ENCODE results near the gene MYO5C.
A peak's percentile ranks its signal among the peaks of the same experiment; 100 is the strongest.
"Not testable (repeated sequence)": the region's sequence is repeated elsewhere in the genome, so short reads cannot be mapped to it uniquely, and the experiment has no call there.

The MYO5C gene

DNA sequence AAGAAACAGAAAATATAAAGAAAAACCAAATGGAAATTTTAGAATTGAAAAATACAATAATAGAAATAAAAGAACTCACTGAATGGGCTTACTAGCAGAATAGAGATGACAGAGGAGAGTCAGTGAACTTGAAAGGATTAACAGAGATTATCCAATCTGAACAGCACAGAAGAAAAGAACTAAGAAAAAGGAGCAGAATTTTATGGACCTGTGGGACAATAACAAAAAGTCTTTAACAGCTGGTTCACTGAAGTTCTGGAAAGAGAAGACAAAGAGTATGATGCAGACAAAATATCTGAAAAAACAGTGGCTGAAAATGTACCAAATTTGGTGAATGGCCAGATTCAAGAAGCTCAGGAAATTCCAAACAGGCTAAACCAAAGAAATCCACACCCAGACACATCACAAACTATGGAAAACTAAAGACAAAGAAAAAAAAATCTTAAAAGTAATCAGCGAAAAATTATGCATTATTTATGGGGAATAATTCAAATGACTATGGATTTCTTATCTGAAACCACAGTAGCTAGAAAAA is 94.7 kb downstream of the MYO5C start:
- no peak for DNase-seq

- no peak for DNase-seq
Observed at GRCh38 chr15:52199271-52199670, 96.3 kb downstream of the MYO5C start.

GRCh38 chr15:52196891-52197290 is 98.7 kb downstream of the MYO5C start:
- DNase-seq, result no peak

DNA sequence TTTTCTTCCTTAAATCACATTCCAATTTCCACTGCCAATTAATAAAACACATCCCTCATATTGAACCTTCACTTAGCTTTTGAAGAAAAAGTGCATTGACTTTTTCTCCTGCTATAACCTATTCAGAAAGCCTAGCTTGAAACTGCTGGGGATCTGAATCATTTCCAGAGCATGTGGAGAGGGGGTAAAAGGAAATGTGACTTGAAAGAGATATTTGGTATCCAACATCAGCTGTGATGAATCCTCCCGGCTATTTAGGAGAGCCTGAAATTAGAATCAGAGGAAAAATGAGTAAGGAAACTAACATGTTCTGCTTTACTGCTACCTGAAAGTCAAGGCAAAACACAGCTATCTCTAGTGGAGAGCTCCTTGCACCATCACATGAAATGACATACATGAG is 101.8 kb downstream of the MYO5C start:
- DNase-seq, result no peak

DNA sequence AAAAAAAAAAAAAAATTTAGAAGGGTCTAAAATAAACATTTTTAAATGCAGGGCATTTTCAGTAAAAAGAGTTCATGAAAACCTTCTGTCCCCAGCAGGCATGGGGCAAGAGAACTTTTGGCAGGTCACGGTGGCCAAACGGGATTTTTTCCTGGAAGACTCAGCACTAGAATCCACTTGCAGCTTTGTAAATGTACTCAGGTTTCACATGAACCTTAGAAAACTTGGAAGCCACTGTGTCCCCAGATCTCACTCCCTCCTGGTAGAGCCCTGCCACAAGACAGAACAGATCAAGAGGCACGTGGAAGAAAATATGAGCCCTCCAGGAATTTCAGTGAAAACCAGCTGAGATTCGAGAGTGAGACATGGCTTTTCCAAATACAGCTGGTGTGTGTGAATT is 102.3 kb downstream of the MYO5C start:
- DNase-seq, result no peak

DNA sequence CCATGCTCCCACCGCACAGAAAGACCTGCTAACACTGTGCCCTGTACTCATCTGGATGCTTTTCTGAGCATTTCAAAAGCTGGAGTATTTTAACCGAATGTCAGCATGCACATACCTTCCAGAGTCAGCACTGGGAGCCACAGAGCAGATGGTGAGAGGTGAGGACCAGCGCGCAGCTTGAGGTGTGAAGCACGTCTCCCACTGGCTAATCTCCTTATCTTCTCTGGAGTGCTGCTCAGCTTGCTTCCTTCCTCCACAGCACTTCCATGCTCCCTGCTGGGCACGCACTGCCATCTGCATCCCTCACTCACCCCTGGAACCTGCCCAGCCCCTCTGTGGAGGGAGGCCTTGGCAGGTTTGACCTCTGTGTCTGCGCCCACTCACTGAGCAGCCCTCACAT is 104.4 kb downstream of the MYO5C start, which contains the start of gene GNB5:
GNB5 (minus strand) TSS at position 186 of the 400 bp plus-strand sequence. CDS start 6,716 bp downstream, outside the sequence.
- DNase-seq, result no peak

DNA sequence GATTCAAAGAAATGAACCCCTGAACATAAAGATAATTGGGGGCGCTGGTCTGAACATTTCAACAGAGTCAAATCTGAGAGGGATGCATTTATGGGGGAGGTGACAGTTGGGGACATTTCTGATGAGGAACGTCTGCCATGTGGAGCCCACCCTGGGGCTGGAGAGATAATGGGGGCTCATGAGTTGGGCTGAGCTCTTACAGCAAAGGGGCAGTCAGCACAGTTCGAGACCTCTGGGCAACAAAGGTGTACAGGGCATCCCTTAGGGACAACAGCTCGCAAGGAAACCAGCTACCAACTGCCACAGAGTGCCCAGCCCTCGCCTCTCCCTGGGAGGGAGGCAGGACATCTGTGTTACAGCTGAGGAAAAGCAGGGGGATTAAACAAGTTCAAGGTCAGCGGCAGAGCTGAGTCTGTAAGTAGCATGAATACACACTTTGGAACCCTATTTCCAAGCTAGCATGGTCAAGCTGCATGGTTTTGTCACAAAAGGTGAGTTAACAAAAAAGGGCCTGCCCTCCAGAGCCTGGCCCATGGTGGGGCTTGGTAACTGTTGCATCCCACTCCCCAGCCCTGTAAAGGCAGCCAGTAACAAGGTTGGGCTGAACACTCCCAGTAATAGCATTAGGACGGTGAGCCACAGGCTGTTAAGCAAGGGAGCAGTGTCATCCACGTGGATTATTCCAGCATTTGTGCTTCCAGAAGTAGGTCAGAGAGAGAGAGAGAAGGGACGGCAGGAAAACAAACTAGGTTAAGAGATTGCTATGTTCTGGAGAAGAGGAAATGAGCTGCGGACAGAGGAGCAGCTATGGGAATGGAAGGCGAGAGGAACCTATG is 108.7 kb downstream of the MYO5C start:
- no peak for DNase-seq

DNA sequence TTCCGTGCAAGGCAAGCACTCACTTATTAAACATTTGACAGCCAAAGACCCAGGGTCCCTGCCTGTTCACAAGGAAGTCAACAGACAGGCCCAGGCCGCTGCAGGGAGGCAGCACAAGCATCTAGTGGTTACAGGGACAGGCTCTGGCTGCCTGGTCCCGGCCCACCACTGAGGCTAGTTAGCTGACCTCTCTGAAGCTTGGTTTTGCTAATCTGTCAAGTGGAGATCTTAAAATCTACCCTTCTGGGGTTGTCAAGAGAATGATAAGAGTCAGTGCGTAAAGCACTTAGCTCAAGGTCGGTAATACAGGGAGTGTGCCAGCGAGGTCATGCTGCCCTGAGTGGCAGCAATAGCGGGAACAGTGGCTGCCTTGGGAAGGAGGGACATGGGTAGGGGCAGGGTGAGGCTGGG is 110.4 kb downstream of the MYO5C start:
- DNase-seq, result no peak

- no peak for DNase-seq
Observed at GRCh38 chr15:52184721-52185120, 110.9 kb downstream of the MYO5C start.

DNA sequence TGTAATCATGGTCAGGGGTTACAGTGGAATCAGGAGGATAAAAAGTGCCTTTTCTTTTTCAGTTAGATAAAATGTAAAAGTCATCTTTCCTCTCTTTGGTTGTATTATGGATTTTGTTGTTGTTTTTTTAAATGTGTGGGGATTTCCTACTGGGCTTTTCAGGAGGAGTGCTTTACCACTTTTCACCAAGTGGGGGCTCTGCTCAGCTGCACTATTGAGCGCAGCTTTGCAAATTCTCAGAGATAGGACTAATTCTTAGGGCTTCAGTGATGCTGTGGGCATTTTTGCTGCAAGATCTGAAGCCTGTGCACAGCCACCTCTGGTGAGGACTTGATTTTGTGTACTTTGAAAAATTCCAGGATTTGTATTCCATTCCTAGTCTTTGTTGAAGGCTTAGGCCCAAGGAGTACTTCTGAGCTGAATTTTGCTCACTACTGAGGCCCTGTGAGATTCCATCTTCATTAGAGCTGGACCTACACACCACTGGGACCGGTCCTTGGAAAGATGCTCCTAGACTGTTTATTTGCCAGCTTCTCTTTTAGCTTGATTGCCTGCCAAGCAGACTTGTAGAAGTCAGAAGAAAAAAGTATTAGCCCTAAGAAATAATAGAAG is 111.9 kb downstream of the MYO5C start:
- DNase-seq, result no peak

DNA sequence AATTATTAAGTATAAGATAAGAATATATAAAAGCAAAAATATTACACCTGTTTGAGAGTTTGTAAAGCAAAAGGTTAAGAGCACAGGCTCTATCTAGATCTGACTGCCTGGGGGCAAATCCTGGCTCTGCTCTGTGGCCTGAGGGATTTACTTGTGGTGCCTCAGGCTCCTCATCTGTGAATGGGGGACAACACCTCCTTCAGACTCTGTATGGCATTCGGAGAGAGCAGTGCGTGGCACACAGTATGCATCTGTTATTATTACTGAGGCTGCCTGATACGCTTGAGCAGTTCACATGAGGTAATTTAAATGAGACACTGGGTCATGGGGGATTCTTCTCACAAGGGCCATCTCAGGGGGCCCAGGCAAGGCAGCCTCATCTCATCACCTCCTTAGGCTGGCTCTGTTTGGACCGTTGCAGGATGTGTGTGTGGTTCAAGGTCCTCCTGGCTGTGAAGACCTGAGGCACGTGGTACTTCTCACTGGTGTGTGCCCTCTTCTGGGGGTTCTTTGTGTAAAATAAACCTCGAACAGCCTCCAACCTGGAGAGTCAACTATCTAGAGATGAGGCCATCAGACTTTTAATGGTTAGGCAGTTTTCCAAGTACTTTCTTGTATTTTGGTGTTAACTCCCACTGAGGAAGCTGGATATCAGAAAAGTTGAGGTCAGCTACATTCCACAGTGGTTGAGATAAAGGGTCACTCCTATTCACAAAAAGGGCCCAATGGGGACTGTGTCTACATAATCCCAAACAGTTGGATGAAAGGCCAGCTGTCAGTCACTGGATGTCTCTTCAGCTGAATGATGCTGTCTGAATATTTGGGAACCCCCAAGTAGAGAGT is 113.4 kb downstream of the MYO5C start:
- no peak for DNase-seq

DNA sequence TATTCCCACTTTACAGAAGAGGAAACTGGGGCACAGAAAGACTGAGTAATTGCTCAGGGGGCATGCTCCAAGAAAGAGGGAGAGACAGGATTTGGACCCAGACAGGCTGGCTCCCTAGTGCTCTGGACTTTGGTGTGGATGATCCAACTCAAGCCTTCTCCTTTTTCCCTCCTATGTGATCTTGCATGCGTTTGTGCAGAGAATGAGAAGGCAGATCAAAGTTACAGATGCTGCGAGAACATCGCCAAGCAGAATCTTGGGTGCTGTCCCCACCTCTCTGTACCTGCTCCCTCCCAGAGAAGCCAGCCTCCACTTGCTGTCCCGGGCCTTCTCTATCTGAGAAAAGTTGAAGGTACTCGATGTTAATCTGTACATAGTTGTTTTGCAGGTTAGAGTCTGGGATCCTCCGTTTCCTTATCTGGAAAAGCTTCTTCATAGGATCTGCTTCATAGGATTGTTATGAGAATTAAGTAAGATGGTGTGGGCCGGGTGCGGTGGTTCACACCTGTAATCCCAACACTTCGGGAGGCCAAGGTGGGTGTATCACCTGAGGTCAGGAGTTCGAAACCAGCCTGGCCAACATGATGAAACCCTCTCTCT is 114.7 kb downstream of the MYO5C start:
- no peak for DNase-seq

GRCh38 chr15:52180196-52180835 is 115.3 kb downstream of the MYO5C start:
- peak; percentile 44 for DNase-seq

DNA sequence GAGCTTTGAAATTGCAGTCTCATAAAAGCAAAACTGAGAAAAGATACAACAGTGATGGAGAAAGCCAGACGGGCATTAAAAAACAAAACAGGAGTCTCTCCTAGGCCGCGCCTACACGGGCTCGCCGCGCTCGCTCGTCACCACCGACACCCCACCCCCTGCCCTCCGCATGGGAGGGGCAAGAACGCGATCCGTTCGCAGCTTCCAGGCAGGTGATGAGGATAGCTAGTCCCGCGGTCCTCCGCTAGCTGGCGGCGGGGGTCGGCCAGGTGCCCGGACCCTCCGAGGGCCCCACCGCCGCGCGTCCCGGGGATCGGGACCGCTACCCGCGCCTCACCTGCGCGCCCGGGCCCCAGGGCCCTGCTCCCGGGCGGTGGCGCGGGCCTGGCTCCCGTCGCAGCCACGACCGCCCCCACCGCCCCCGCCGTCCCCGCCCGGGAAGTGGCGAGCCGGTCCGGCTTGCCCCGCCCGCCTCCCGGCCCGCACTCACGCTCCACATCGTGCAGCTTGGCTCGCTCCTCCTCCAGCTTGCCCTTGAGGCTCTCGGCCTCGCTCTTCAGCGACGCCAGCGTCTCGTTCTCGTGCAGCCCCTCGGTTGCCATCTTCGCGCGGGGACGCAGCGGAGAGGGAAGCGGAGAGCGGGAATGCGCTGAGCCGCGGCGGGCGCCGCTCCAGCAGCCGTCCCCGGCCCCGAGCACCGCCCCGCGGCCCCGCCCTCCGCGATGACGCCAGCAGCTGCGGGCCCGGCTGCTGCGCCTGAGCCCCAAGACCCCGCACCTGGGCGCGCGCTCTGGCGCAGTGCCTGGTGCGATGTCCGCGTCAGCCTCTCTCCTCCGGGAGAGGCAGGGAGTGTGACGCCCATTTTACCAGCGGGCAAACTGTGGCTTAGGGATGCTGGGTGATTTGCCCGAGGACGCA is 116.1 kb downstream of the MYO5C start:
- peak; percentile 84 for DNase-seq

DNA sequence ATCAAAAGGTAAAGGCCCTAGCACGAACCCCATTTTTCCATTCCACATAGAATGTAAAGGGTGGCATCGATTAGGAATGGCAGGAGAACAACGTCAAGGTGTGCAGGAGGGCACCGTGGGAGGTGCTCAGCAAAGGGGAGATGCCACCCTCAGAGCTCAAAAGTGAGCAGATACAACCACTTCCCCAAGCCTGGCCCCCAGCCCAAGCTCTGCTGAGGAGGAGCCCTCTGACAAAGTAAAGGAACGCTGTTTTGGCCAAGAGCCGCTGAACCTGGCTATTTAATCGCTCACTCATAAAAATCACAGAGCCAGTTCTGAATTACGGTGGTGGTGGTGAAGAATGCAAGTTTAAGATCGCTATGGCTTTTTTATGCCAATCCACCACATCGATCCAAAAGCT is 116.8 kb downstream of the MYO5C start:
- DNase-seq, result no peak

- DNase-seq, result no peak
Observed at GRCh38 chr15:52172869-52173268, 122.7 kb downstream of the MYO5C start.

DNA sequence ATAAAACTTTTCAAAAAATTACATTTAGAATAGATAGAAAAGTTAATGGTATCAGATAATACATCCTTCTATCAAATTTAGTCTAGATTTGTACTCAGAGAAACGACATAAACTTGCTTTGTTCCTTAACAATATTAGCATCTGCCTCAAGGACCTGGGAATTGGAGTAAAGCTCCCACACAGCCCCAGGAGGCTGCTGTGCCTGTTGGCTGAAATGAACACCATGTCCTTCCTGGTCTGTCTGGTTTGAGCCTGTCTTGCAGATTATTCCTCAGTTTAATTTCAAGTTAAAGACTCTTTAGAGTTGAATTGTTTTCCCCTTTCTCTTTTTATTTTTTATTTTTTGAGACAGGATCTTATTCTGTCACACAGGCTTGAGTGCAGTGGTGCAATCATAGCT is 123.8 kb downstream of the MYO5C start:
- DNase-seq, result no peak

GRCh38 chr15:52171386-52171785 is 124.2 kb downstream of the MYO5C start:
- DNase-seq, result no peak

DNA sequence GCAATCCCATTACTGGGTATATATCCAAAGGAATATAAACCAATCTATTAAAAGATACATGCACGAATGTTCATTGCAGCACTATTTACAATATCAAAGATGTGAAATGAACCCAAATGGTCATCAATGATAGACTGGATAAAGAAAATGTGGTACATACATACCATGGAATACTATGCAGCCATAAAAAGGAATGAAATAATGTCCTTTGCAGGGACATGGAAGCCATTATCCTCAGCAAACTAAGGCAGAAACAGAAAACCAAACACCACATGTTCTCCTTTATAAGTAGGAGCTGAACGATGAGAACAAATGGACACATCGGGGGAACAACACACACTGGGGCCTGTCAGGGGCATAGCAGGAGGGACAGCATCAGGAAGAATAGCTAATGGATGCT is 125.4 kb downstream of the MYO5C start:
- not testable (repeated sequence) for DNase-seq

GRCh38 chr15:52165494-52166131 is 130.0 kb downstream of the MYO5C start:
- not testable (repeated sequence) for DNase-seq

Data from activated gamma-delta T cell treated with Interleukin-2 at 50 U/mL for 16 hours (primary cell).